ENCODE results near the gene WNT7B. TPM values are rescaled to one million over a fixed set of nuclear protein-coding genes. Genes with fewer than 3 reads are reported as not detected.

Gene WNT7B
- total and polyA plus RNA-seq, 2 donors (not counting 1 experiment from before 2014, with no cell fraction given), result 0.22 to 0.67 TPM

GRCh38 chr22:45977551-45978274 lies 751 bp upstream of the WNT7B start:
- H3K79me2 ChIP-seq (ENCODE audit: control insufficient read depth, insufficient read depth, low read length), result no peaks in the 10 kb centered on the region
- H3K9me3 ChIP-seq (ENCODE audit: control extremely low read depth in 1 of 3, control insufficient read depth in 2 of 3, insufficient read depth in 1 of 3, low read length in 2 of 3), result peaks cover 0 to 20% (median 0%) of the 10 kb centered on the region in 3 donors
- intact Hi-C loops (cut with micrococcal nuclease), result no loop called here
- Mint-ChIP-seq H3K9me3 (ENCODE audit: insufficient read depth) (no peaks in the 10 kb centered on the region), H3K27ac (no peak overlapping the region), H3K4me3 (peak overlapping the region; percentile 73), H3K4me1 (peaks cover 28% of the 10 kb centered on the region), H3K27me3 (peaks cover 25% of the 10 kb centered on the region)
- no peak for TF ChIP-seq EZH2 (IDR thresholded peaks at IDR 0.05; ENCODE audit: borderline replicate concordance, insufficient read depth, low read depth, low read length, poor library complexity, severe bottlenecking)
- TF ChIP-seq, protein P1, sequence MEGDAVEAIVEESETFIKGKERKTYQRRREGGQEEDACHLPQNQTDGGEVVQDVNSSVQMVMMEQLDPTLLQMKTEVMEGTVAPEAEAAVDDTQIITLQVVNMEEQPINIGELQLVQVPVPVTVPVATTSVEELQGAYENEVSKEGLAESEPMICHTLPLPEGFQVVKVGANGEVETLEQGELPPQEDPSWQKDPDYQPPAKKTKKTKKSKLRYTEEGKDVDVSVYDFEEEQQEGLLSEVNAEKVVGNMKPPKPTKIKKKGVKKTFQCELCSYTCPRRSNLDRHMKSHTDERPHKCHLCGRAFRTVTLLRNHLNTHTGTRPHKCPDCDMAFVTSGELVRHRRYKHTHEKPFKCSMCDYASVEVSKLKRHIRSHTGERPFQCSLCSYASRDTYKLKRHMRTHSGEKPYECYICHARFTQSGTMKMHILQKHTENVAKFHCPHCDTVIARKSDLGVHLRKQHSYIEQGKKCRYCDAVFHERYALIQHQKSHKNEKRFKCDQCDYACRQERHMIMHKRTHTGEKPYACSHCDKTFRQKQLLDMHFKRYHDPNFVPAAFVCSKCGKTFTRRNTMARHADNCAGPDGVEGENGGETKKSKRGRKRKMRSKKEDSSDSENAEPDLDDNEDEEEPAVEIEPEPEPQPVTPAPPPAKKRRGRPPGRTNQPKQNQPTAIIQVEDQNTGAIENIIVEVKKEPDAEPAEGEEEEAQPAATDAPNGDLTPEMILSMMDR (IDR thresholded peaks at IDR 0.05), result no peak
- H3K27ac ChIP-seq (ENCODE audit: low read length in 2 of 2), result no peak overlapping the region
- CTCF ChIA-PET, result interaction anchor here (0.6 kb wide), 1 partner anchor 403 kb away, joined by 3 read pairs; no protein-coding TSS in a partner anchor
- H3K4me2 ChIP-seq (replicated peaks; ENCODE audit: low read depth, low read length, poor library complexity, severe bottlenecking), result peak overlapping the region; percentile 95
- no peaks in the 10 kb centered on the region for H4K20me1 ChIP-seq (ENCODE audit: control insufficient read depth, insufficient read depth, low read length, poor library complexity, severe bottlenecking)
- peaks cover 0 to 47% (median 25%) of the 10 kb centered on the region in 4 experiments for H3K27me3 ChIP-seq (replicated peaks in 1 of 4; ENCODE audit: control extremely low read depth in 1 of 4, control insufficient read depth in 3 of 4, insufficient read depth in 4 of 4, low read length in 3 of 4)
- ATAC-seq (ENCODE audit: low read depth), result no peak
- peaks cover 36 to 38% of the 10 kb centered on the region in 2 donors for H3K4me1 ChIP-seq (ENCODE audit: control insufficient read depth in 2 of 2, insufficient read depth in 2 of 2, low read length in 2 of 2)
- DNase-seq, result peak; percentile 51
- no peak overlapping the region for H3K4me3 ChIP-seq (ENCODE audit: control extremely low read depth in 1 of 5, extremely low read depth in 1 of 5, insufficient read depth in 1 of 5, low read depth in 2 of 5, low read length in 4 of 5)
- no peaks in the 10 kb centered on the region for H3K36me3 ChIP-seq (replicated peaks in 1 of 2; ENCODE audit: control extremely low read depth in 1 of 2, control insufficient read depth in 1 of 2, extremely low read depth in 1 of 2, insufficient read depth in 2 of 2, low read length in 1 of 2)
- POLR2A ChIA-PET, result interaction anchor here (0.6 kb wide), 1 partner anchor 565 kb away, joined by 3 read pairs; the partner anchor contains the start of gene SMC1B
- H2AFZ ChIP-seq (ENCODE audit: insufficient read depth, low read depth, low read length, poor library complexity, severe bottlenecking), result no peak overlapping the region
- H3K9ac ChIP-seq (ENCODE audit: low read length), result no peak overlapping the region
- 7% methylated on average over 29 of the region's 29 CpGs for WGBS (ENCODE audit: insufficient coverage)

All from B cell (primary cell).